ENCODE data around the gene NUDT16L1.
A peak's percentile ranks its signal among the peaks of the same experiment; 100 is the strongest.

NUDT16L1 gene

GRCh38 chr16:4683255-4684057 is 9.9 kb upstream of the NUDT16L1 start:
- DNase-seq (ENCODE audit: low spot score) = no peak

- DNase-seq (ENCODE audit: low spot score) = no peak
These were observed 9.2 kb upstream of the NUDT16L1 start for GRCh38 chr16:4684058-4684715.

- DNase-seq (ENCODE audit: low spot score) = no peak
These were observed 8.6 kb upstream of the NUDT16L1 start for GRCh38 chr16:4684763-4685162.

GRCh38 chr16:4685292-4685691 is 8.1 kb upstream of the NUDT16L1 start:
- no peak for DNase-seq (ENCODE audit: low spot score)

- no peak for DNase-seq (ENCODE audit: low spot score)
These were observed 7.4 kb upstream of the NUDT16L1 start for GRCh38 chr16:4685776-4686496.

GRCh38 chr16:4686497-4687210 is 6.7 kb upstream of the NUDT16L1 start:
- no peak for DNase-seq (ENCODE audit: low spot score)

GRCh38 chr16:4687416-4687815 is 5.9 kb upstream of the NUDT16L1 start:
- no peak for DNase-seq (ENCODE audit: low spot score)

GRCh38 chr16:4687946-4688673 is 5.3 kb upstream of the NUDT16L1 start:
- no peak for DNase-seq (ENCODE audit: low spot score)

GRCh38 chr16:4688674-4689045 is 4.7 kb upstream of the NUDT16L1 start:
- no peak for DNase-seq (ENCODE audit: low spot score)

GRCh38 chr16:4689091-4689671 is 4.2 kb upstream of the NUDT16L1 start:
- DNase-seq (ENCODE audit: low spot score) = no peak

GRCh38 chr16:4689864-4690704 is 3.3 kb upstream of the NUDT16L1 start:
- no peak for DNase-seq (ENCODE audit: low spot score)

- DNase-seq (ENCODE audit: low spot score) = no peak
These were observed 2.3 kb upstream of the NUDT16L1 start for GRCh38 chr16:4690946-4691665.

GRCh38 chr16:4691666-4692412 is 1.5 kb upstream of the NUDT16L1 start:
- DNase-seq (ENCODE audit: low spot score) = no peak

GRCh38 chr16:4692460-4693295 is 684 bp upstream of the NUDT16L1 start:
- DNase-seq (ENCODE audit: low spot score) = no peak

- DNase-seq (ENCODE audit: low spot score) = peak; percentile 53
These were observed 737 bp downstream of the NUDT16L1 start for GRCh38 chr16:4693956-4694641.

GRCh38 chr16:4694642-4695451 is 1.5 kb downstream of the NUDT16L1 start:
- no peak for DNase-seq (ENCODE audit: low spot score)
